ENCODE measurements around the gene SCIN.

DNA sequence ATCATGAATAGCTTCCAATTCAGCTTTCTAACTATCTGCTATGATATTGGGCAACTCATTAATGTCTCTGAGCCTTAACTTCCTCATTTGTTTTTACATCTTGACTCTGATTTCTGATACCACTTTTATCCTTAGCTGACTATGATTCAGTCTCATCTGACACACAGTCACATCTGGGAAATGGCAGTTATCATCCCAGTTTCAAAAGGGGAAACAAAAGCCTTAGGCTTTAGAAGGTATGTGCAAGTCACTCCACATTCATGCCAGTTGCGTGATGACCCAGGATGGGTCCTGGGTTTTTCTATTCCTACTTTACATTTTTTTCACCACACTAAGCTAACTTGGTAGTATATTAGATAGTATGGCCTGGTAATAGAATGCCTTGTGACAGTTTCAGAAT is 12.7 kb downstream of the SCIN start:
- TF ChIP-seq, protein P1, sequence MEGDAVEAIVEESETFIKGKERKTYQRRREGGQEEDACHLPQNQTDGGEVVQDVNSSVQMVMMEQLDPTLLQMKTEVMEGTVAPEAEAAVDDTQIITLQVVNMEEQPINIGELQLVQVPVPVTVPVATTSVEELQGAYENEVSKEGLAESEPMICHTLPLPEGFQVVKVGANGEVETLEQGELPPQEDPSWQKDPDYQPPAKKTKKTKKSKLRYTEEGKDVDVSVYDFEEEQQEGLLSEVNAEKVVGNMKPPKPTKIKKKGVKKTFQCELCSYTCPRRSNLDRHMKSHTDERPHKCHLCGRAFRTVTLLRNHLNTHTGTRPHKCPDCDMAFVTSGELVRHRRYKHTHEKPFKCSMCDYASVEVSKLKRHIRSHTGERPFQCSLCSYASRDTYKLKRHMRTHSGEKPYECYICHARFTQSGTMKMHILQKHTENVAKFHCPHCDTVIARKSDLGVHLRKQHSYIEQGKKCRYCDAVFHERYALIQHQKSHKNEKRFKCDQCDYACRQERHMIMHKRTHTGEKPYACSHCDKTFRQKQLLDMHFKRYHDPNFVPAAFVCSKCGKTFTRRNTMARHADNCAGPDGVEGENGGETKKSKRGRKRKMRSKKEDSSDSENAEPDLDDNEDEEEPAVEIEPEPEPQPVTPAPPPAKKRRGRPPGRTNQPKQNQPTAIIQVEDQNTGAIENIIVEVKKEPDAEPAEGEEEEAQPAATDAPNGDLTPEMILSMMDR (conservative IDR thresholded peaks at IDR 0.05; ENCODE audit: low read length) = no peak
- TF ChIP-seq EZH2phosphoT487 (IDR thresholded peaks at IDR 0.05; ENCODE audit: borderline replicate concordance, low read depth, low read length) = no peak
